ENCODE measurements around the gene MPPED1. TPM values are rescaled to one million over a fixed set of nuclear protein-coding genes. Genes with fewer than 3 reads are reported as not detected.

The MPPED1 gene
- total RNA-seq, 4 donors from 2014 or later, result not detected

GRCh38 chr22:43504068-43504467 lies 92.3 kb downstream of the MPPED1 start:
- no peak for TF ChIP-seq CTCF (IDR thresholded peaks at IDR 0.05; ENCODE audit: low read depth)

GRCh38 chr22:43504666-43505261 lies 93.0 kb downstream of the MPPED1 start:
- no peak for TF ChIP-seq CTCF (IDR thresholded peaks at IDR 0.05; ENCODE audit: low read depth)

GRCh38 chr22:43505423-43505822 lies 93.6 kb downstream of the MPPED1 start:
- no peak for TF ChIP-seq CTCF (IDR thresholded peaks at IDR 0.05; ENCODE audit: low read depth)

- TF ChIP-seq CTCF (IDR thresholded peaks at IDR 0.05; ENCODE audit: low read depth), result no peak
Observed at GRCh38 chr22:43505896-43506295, 94.1 kb downstream of the MPPED1 start.

GRCh38 chr22:43506487-43506886 lies 94.7 kb downstream of the MPPED1 start:
- TF ChIP-seq CTCF (IDR thresholded peaks at IDR 0.05; ENCODE audit: low read depth), result no peak

GRCh38 chr22:43507235-43507634 lies 95.4 kb downstream of the MPPED1 start:
- TF ChIP-seq CTCF (IDR thresholded peaks at IDR 0.05; ENCODE audit: low read depth), result no peak

GRCh38 chr22:43508489-43508888 lies 96.7 kb downstream of the MPPED1 start:
- no peak for TF ChIP-seq CTCF (IDR thresholded peaks at IDR 0.05; ENCODE audit: low read depth)
